Ovary (tissue), 9 donors: ENCODE data around the gene RARRES2. TPM values are rescaled to one million over a fixed set of nuclear protein-coding genes. Genes with fewer than 3 reads are reported as not detected.

Source experiments
- DNase-seq, 5 donors: peaks; one replicate each; pipeline ENCODE4 v3.0.0-alpha.2; 2019 to 2020
- H3K27ac ChIP-seq, 2 donors: fragments of 200-600 bp; one replicate each; pipeline versions ENCODE4 v1.5.1 to v1.8.0; 2019 to 2022
- H3K27me3 ChIP-seq: fragments of 200-600 bp; one replicate; pipeline ENCODE4 v1.8.0; 2022
- H3K36me3 ChIP-seq: fragments of 200-600 bp; sonication (generic); one replicate; pipeline ENCODE4 v1.5.1; 2019
- H3K4me1 ChIP-seq: one replicate; pipeline ENCODE4 v1.8.1; 2013; ENCODE audit warnings: mild to moderate bottlenecking, moderate library complexity; ENCODE audit not compliant: insufficient read depth
- H3K4me3 ChIP-seq: fragments of 200-600 bp; sonication (generic); one replicate; pipeline ENCODE4 v1.5.1; 2017
- H3K9me3 ChIP-seq, 2 donors: fragments of 200-600 bp in 1 of 2; sonication (generic) in 1 of 2; one replicate each; pipeline versions ENCODE4 v1.5.1 to v1.8.1; 2013 to 2019; ENCODE audit warnings: mild to moderate bottlenecking in 1 of 2, moderate library complexity in 1 of 2
- CTCF ChIP-seq, 3 donors: fragments of 450-650 bp in 2 of 3; fragments of 200-600 bp in 1 of 3; IDR thresholded peaks; one replicate each; pipeline versions ENCODE4 v1.5.1 to v1.8.0; 2016 to 2022; ENCODE audit warnings: antibody characterized with exemption in 3 of 3, mild to moderate bottlenecking in 1 of 3
- EP300 ChIP-seq: sonication (generic); formaldehyde crosslinking; IDR thresholded peaks from one replicate; pipeline ENCODE4 v1.6.1; 2017; ENCODE audit warnings: antibody characterized with exemption
- POLR2A ChIP-seq: fragments of 450-650 bp; IDR thresholded peaks from one replicate; pipeline ENCODE4 v1.6.1; 2017; ENCODE audit warnings: antibody characterized with exemption, mild to moderate bottlenecking, moderate library complexity
- WGBS, 3 donors: extraction: QIAGEN DNeasy Blood & Tissue Kit in 1 of 3; methylation state at CpG; one replicate each; pipeline versions ENCODE4 v1.1.5 to v1.1.7; 2013 to 2017; 5-methylcytosine and 5-hydroxymethylcytosine counted together
- intact Hi-C, 4 donors: fragments of 100-400 bp; cut with DNase I; formaldehyde crosslinking; loops; one replicate each; pipeline versions ENCODE4 v1.11.0 to v1.15.1; 2022 to 2023
- polyA plus RNA-seq, 2 donors: library from polyadenylated mRNA; stranded (reverse); fragments of 200-250 nt in 1 of 2; fragments of 350-450 nt in 1 of 2; fragmentation: Illumina TruSeq in 1 of 2; extraction: RNeasy Lipid Tissue Mini Kit (QIAGEN cat#74804) in 1 of 2; gene quantifications; one replicate each; pipeline ENCODE4 v1.2.3, GENCODE V29; 2013 to 2014
- total RNA-seq, 7 donors: library from RNA; depleted of rRNA in 2 of 7; stranded (reverse); fragments of >200 nt in 2 of 7; fragmentation: NEBNext Ultra II Directional in 3 of 7; extraction: Animal tissue kit (Norgen Biotek cat#: 25700) in 3 of 7; gene quantifications; one replicate each; pipeline versions ENCODE4 v1.1.0 to v1.2.4, GENCODE V29; 2016 to 2023
- donor health status: DM: no; HTN: no; CAD: no; lungs with moderate emphysema.
- donor health status: DM: no; HTN: no; CAD: no.
- donor health status: Bipolar disorder and iron deficiency.
- donor health status: DM: yes; HTN: yes; CAD: no.
- donor health status: DM: no; HTN: no; CAD: no.
- donor health status: DM: yes; HTN: yes; CAD: no.

RARRES2 gene
- total and polyA plus RNA-seq, 9 donors, result 92.5 to 761 (median 518) TPM

- Histone ChIP-seq H3K36me3 (no peaks in the 10 kb centered on the region), H3K4me1 (peaks cover 26% of the 10 kb centered on the region), H3K9me3 (no peaks in the 10 kb centered on the region), H3K27ac (no peak overlapping the region), H3K4me3 (no peak overlapping the region), H3K27me3 (no peaks in the 10 kb centered on the region)
- intact Hi-C loops, result no loop called here
- no peak for TF ChIP-seq POLR2A
- no peak for TF ChIP-seq CTCF (IDR thresholded peaks at IDR 0.05)
- TF ChIP-seq EP300, result no peak
- 83 to 90% (median 84%) methylated on average over 11 of the region's 11 CpGs for WGBS, 3 donors
- peak in 2 of 5 donors; percentile 9 to 19 for DNase-seq
These were observed 3.1 kb downstream of the RARRES2 start for GRCh38 chr7:150338166-150338829.

- H3K4me3 ChIP-seq, result no peak overlapping the region
- peaks cover 26% of the 10 kb centered on the region for H3K4me1 ChIP-seq
- H3K27ac ChIP-seq, result no peak overlapping the region
- intact Hi-C loops, result no loop called here
- H3K9me3 ChIP-seq, result no peaks in the 10 kb centered on the region
- TF ChIP-seq POLR2A, result no peak
- TF ChIP-seq CTCF (IDR thresholded peaks at IDR 0.05), result no peak
- no peak for TF ChIP-seq EP300
- DNase-seq, result peak in 1 of 5 donors; percentile 24
- H3K27me3 ChIP-seq, result no peaks in the 10 kb centered on the region
- H3K36me3 ChIP-seq, result no peaks in the 10 kb centered on the region
- WGBS, 3 donors, result 79 to 88% (median 85%) methylated on average over 6 of the region's 6 CpGs
These were observed 3.8 kb downstream of the RARRES2 start for GRCh38 chr7:150337659-150338081.

DNA sequence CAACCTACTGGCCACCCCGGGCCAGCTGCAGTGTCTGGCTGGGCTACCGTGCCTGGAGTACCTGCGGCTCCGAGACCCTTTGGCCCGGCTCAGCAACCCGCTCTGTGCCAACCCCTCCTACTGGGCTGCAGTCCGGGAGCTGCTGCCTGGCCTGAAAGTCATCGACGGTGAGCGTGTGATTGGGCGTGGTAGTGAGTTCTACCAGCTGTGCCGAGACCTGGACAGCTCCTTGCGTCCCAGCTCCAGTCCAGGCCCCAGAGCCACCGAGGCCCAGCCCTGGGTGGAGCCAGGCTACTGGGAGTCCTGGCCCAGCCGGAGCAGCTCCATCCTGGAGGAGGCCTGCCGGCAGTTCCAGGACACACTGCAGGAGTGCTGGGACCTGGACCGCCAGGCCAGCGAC lies 4.2 kb downstream of the RARRES2 start:
- DNase-seq, result peak in 1 of 5 donors; percentile 22
- TF ChIP-seq POLR2A, result no peak
- TF ChIP-seq EP300, result no peak
- no peak for TF ChIP-seq CTCF (IDR thresholded peaks at IDR 0.05)

DNA sequence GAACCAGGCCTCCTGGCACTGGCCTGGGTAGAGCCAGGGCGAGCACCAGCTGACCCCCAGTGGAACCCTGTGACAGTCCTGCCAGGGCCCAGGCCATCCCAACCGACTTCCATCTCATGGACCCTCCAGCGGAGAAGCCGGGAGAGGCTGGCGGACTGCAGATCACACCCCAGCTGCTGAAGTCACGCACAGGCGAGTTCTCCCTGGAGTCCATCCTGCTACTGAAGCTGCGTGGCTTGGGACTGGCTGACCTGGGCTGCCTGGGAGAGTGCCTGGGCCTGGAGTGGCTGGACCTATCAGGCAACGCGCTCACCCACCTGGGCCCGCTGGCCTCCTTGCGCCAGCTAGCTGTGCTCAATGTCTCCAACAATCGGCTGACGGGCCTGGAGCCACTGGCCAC lies 4.7 kb downstream of the RARRES2 start:
- intact Hi-C loops, result no loop called here
- Histone ChIP-seq H3K4me3 (no peak overlapping the region), H3K27me3 (no peaks in the 10 kb centered on the region), H3K4me1 (peaks cover 24% of the 10 kb centered on the region), H3K27ac (peak overlapping the region in 1 of 2 donors; percentile 70), H3K36me3 (no peaks in the 10 kb centered on the region), H3K9me3 (no peaks in the 10 kb centered on the region)
- peak in 2 of 5 donors; percentile 27 to 34 for DNase-seq
- TF ChIP-seq POLR2A (no peak), EP300 (no peak), CTCF (IDR thresholded peaks at IDR 0.05) (no peak)
- WGBS, 3 donors, result 87 to 95% (median 92%) methylated on average over 6 to 14 of the region's 14 CpGs

More for the DNA sequence above, 4.2 kb downstream of the RARRES2 start:
- Histone ChIP-seq H3K36me3 (no peaks in the 10 kb centered on the region), H3K4me1 (peaks cover 26% of the 10 kb centered on the region), H3K9me3 (no peaks in the 10 kb centered on the region), H3K27me3 (no peaks in the 10 kb centered on the region), H3K27ac (peak overlapping the region in 1 of 2 donors; percentile 70), H3K4me3 (no peak overlapping the region)
- intact Hi-C loops, result no loop called here
- 76 to 85% (median 81%) methylated on average over 13 to 18 of the region's 18 CpGs for WGBS, 3 donors
